Measurements from ENCODE around the gene CFAP20.
"Not testable (repeated sequence)": the region's sequence is repeated elsewhere in the genome, so short reads cannot be mapped to it uniquely, and the experiment has no call there.

Gene CFAP20

DNA sequence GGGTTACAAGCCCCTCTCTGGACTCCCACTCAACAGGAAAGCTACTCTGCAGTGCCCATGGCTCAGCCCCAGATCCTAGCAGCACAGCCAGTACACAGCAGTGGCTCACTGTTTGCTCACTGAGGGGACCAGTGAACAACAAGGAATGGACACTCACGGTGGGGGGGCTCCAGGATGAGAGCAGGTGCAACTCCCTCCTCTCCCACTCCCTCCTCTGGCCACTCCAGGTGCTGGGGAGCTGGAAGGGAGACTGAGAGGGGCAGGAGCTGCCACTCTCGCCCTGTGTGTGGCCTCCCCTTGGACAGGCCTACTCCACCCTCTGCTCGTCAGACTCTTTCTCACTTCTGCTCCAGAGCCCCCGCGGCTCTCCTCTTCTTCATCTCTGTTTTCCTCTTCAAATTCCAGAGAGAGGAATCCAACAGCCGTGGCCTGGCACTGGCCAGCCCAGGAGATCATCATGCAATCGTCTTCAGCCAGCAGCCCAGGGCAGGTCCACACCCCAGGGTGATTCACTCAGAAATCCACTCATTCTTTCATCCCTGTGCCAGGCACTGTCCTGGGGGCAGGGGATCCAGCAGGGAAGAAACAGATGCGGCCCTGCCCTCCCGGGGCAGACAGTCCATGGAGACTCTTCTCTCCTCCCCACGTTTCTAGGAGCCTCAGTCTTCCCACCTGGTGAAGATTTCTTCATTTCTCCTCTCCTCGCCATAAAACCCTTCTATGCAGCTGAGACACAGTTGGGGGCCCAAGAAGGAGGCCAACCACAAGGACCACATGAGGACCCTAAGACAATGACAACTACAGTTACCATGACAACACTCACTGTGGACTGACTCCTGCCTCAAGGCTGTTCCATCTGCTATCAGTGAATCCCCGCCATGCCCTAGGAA is 30.7 kb downstream of the CFAP20 start:
- peak; percentile 75 for DNase-seq (ENCODE audit: insufficient read length, low spot score)
- FAIRE-seq, result no peak
- no peak for TF ChIP-seq POLR2A (IDR thresholded peaks at IDR 0.05; ENCODE audit: low read depth, low read length)

DNA sequence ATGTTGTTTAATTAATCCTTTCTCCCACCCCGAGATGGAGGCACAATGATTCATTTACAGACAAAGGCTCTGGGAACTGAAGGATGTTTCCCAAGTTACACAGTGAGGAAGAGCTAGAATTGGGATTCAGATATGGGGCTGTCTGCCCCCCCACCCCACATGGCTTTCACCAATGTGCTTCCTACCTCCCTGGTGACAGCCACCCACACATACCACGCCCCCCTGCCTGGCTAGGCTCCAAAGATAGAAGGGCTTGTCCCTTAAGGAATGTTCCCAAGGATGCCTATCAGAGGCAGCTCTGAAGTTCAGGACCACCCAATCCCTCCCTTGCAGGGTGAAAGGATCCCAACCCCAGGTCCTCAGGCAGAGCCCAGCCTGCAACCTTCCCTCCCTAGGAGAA is 32.9 kb downstream of the CFAP20 start:
- no peak for FAIRE-seq
- DNase-seq (ENCODE audit: insufficient read length, low spot score), result no peak

DNA sequence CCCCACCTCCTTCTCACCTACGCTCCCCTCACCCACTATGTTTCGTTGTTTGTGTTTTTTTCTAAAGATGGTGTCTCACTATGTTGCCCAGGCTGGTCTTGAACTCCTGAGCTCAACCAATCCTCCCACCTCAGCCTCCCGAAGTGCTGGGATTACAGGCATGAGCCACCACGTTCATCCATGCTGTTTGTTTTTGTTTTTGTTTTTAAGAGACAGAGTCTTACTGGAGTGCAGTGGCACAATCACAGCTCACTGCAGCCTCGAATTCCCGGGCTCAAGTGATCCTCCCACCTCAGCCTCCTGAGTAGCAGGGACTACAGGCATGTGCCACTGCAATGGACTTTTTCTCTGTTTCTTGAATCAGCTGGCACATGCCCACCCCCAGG is 33.6 kb downstream of the CFAP20 start:
- not testable (repeated sequence) for DNase-seq (ENCODE audit: insufficient read length, low spot score); FAIRE-seq

More for the DNA sequence above, 32.9 kb downstream of the CFAP20 start:
- no peak for TF ChIP-seq POLR2A (IDR thresholded peaks at IDR 0.05; ENCODE audit: low read depth, low read length)

DNA sequence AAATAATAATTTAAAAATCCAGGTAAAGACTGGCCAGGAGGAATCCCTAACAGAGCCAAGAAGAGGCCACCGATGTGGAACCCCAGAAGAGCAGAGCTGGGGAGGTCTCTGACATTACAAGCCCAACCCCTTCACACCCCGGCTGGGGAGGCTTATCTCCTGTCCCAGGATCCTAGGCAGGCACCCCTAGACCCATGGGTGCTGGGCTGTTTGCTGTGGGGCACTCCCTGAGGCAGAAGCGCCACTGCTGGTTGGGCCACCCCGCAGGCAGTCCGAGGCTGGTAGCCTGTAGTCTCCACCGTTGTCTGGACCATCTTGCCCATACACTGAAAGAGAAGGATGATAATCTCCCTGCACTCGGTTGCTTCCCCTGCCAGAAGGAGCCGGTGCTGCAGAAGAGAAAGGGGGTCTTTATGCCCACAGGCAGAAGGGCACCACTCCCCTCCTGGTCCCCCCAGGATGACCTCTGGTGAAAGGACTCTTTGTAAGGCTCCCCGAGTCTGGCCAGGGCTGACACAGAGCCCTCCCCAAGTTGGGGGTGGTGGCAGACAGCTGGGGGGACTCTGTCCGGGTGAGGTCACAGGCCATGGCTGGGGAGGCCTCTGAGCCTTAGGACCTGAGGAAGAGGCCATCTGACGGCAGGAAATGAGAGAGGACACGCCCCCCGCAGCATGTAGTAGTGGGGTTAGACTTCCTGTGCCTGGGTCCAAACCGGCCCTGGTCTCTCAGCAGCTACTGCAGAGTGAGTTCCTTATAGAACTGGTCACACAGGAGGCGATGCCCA is 34.2 kb downstream of the CFAP20 start:
- DNase-seq (ENCODE audit: insufficient read length, low spot score), result no peak
- TF ChIP-seq POLR2A (IDR thresholded peaks at IDR 0.05; ENCODE audit: low read depth, low read length), result no peak
- FAIRE-seq, result no peak

DNA sequence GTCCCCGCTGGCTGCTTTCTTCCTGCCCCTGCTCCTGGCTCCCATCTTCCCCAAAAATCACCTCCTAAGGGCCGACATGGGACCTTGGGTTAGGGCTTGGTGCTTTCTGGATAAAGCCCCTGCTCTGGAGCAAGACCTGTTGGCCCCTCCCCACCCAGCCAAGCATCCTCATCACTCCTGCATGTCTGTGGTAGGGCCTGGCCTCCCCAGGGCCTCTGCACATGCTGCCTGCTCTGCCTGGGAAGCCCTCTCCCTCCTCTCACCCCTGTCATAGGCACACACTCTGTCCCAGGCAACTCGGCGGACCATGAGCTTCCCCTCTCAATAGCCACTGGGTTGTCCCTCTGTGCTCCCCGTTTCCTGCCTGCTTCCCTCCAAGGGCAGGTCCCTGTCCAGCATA is 35.2 kb downstream of the CFAP20 start:
- no peak for DNase-seq (ENCODE audit: insufficient read length, low spot score)
- TF ChIP-seq POLR2A (IDR thresholded peaks at IDR 0.05; ENCODE audit: low read depth, low read length), result no peak
- FAIRE-seq, result no peak

DNA sequence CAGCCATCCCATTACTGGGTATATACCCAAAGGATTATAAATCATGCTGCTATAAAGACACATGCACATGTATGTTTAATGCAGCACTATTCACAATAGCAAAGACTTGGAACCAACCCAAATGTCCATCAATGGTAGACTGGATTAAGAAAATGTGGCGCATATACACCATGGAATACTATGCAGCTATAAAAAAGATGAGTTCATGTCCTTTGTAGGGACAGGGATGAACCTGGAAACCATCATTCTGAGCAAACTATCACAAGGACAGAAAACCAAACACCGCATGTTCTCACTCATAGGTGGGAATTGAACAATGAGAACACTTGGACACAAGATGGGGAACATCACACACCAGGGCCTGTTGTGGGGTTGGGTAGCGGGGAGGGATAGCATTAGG is 38.8 kb downstream of the CFAP20 start:
- DNase-seq (ENCODE audit: insufficient read length, low spot score); FAIRE-seq: not testable (repeated sequence)

DNA sequence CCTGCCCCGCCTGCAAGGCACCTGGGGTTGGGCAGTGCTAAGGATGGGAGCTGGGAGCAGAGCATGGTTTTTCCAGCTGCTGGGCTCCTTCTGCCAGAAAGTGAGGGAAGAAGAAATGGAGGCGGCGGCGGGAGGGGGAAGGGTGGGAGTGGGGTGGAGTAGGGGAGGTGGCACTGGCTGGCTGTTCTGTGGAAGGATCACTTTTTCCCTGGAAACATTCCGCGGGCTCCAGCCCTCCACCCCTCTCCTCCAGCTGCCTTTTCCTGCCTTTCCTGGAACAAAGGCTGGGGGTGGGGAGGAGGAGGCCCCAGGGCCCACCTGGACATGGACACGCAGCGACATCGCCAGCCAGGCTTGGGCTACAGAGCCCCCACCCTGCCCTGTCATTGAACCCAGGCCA is 41.1 kb downstream of the CFAP20 start:
- FAIRE-seq (no peak), DNase-seq (ENCODE audit: insufficient read length, low spot score) (no peak)
- TF ChIP-seq POLR2A (IDR thresholded peaks at IDR 0.05; ENCODE audit: low read depth, low read length), result no peak

DNA sequence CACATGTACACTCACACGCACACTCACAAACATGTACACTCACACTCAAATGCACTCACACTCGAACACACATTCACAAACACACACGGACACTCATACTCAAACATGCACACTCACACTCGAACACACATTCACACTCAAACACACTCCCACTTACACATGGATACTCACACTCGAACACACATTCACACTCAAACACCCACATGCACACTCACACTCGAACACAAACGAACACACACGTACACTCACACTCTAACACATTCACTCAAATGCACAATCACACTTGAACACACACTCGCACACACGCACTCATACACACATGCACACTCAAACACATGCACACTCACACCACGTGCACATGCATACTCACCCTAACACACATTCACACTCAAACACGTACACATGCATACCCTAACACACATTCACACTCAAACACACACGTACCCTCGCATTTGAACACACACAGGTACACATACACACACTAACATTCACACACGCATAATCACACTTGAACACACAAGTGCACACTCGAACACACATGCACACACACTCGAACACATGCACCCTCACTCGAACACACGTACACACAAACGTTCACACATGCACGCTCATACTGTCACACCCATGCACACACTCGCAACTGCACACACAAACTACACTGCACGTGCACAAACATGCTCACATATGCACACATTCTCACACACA is 41.8 kb downstream of the CFAP20 start:
- FAIRE-seq (no peak), DNase-seq (ENCODE audit: insufficient read length, low spot score) (no peak)
- no peak for TF ChIP-seq POLR2A (IDR thresholded peaks at IDR 0.05; ENCODE audit: low read depth, low read length)

DNA sequence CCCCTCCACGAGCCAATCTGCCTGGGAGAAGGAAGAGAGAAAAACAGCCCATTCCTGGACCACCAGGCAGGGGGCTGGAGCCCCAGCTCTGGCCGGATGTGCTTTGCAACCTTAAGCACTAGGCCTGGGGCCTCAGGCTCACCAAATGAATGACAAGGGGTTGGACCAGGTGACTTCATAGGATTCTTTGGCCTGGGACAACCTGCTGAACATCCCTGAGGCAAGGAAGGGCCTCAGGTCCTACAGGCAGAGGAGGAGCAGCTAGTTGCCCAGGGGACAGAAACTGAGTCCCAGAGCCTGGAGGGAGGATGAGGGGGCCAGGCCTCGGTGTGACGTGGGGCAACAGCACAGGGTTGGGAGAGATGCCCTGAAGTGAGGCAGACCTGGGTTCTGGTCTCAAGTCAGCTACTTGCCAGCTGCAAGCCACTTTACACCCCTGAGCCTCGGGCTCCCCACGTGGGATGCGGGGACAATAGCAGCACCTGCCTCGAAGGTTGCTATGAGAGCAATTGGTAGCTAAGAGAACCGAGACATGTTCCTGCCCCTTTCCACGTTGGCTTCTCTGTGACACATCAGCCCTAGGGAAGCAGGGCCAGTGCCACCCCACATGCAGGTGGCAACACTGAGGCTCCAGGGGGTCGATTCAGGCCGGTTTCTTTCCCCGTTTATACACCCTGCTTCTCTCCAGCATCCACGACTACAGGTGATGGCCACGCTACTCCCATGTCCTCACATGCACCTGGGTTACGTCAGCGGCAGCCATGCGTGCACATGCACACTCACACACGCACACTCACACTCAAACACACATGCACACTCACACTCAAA is 42.6 kb downstream of the CFAP20 start:
- DNase-seq (ENCODE audit: insufficient read length, low spot score) (no peak), FAIRE-seq (no peak)
- no peak for TF ChIP-seq POLR2A (IDR thresholded peaks at IDR 0.05; ENCODE audit: low read depth, low read length)

DNA sequence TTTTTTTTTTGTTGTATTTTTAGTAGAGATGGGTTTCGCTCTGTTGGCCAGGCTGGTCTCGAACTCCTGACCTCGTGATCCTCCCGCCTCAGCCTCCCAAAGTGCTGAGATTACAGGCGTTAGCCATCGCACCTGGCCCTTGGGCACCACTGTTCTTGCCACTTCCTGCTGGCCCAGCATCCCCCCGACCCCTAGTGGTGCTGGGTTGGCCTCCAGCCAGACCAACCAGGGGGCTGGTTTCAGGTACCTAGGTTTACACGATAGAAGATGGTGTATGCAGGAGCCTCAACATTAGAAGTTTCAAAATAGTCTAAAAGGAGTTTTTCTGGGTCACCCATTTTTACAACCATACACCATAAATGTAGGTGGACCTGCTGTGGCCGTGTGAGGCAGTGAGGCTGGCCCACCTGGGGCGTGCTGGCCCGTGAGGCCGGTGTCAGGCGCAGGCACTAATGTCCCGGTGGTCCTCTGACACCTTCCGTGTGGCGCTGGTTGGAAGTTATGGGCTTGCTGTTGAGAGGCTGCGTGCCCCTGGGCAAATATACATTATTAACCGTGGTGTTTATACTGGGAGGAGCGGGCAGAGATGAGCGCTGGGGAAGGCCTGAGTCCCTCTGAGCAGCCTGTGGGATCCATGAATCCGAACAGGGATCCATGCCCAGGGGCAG is 43.5 kb downstream of the CFAP20 start:
- no peak for DNase-seq (ENCODE audit: insufficient read length, low spot score)
- TF ChIP-seq POLR2A (IDR thresholded peaks at IDR 0.05; ENCODE audit: low read depth, low read length), result no peak
- no peak for FAIRE-seq

DNA sequence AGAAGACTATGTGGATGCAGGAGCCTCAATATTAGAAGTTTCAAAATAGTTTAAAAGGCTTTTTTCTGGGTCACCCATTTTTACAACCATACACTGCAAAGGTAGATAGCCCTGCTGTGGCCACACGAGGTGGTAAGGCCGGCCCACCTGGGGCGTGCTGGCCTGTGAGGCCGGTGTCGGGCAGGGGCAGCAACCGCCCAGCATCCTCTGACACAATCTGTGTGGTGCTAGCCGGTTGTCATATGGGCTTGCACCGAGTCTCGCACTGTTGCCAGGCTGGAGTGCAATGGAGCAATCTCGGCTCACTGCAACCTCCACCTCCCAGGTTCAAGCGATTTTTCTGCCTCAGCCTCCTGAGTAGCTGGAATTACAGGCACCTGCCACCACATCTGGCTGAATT is 44.0 kb downstream of the CFAP20 start:
- TF ChIP-seq POLR2A (IDR thresholded peaks at IDR 0.05; ENCODE audit: low read depth, low read length), result no peak
- DNase-seq (ENCODE audit: insufficient read length, low spot score), result no peak
- no peak for FAIRE-seq

DNA sequence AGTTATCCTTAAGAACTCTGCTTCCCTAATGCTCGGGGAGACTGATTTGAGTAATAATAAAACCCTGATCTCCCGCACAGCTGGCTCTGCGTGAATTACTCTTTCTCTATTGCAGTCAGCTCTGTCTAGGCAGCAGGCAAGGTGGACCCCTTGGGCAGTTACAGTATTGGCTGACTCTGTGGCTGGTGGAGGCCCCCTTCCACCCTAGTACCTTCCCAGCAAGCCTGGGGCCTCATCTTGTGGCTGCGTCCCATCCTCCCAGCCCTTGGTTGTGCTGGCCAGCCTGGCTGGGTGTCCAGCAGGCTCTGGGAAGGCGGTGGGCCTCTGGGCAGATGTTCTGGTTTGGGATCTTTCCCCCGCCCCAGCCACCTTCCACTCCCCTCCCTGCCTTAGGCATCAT is 44.5 kb downstream of the CFAP20 start:
- DNase-seq (ENCODE audit: insufficient read length, low spot score) (no peak), FAIRE-seq (no peak)
- TF ChIP-seq POLR2A (IDR thresholded peaks at IDR 0.05; ENCODE audit: low read depth, low read length), result no peak

DNA sequence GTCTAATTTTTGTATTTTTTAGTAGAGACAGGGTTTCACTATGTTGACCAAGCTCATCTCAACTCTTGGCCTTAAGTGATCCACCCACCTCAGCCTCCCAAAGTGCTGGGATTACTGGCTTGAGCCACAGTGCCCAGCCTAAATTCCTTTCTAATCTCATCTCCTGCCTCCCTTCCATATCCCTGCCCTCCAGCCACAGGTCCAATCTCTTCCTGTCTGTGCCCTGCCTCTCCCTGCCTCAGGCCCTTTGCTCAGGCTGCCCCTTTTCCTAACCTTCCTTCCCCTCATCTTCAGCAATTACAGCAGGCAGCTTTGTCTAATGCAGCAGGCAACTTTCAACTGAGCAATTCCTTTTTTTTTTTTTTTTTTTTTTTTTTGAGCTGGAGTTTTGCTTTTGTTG is 46.8 kb downstream of the CFAP20 start:
- DNase-seq (ENCODE audit: insufficient read length, low spot score), result no peak
- no peak for FAIRE-seq
- TF ChIP-seq POLR2A (IDR thresholded peaks at IDR 0.05; ENCODE audit: low read depth, low read length), result no peak

DNA sequence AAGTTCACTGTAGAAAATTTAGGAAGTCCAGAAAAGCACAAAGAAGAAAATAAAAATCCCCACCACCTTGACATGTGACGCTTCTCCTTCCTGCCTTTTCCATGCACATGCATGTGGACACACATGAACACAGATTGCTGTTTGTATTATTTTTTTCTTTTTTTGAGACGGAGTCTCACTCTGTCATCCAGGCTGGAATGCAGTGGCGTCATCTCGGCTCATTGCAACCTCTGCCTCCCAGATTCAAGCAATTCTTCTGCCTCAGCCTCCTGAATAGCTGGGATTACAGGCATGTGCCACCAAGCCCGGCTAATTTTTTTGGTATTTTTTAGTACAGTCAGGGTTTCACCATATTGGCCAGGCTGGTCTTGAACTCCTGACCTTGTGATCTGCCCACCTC is 48.5 kb downstream of the CFAP20 start:
- DNase-seq (ENCODE audit: insufficient read length, low spot score); FAIRE-seq: not testable (repeated sequence)
